ENCODE data around the gene HSBP1.

HSBP1 gene

GRCh38 chr16:83803811-83804210 lies 4.0 kb upstream of the HSBP1 start:
- no peaks in the 10 kb centered on the region for H3K27me3 ChIP-seq (ENCODE audit: insufficient read depth, low read length)
- H3K79me2 ChIP-seq (ENCODE audit: control insufficient read depth, insufficient read depth, low read length, unreplicated experiment): peaks cover 7% of the 10 kb centered on the region
- no peak overlapping the region for H2AFZ ChIP-seq (ENCODE audit: low read length, unreplicated experiment)
- no peak overlapping the region for H3K27ac ChIP-seq (ENCODE audit: low read depth, low read length)
- no peaks in the 10 kb centered on the region for H3K4me1 ChIP-seq (ENCODE audit: control insufficient read depth, insufficient read depth, low read length, unreplicated experiment)
- no peak overlapping the region for H3K4me3 ChIP-seq (ENCODE audit: low read depth, low read length)
- no peaks in the 10 kb centered on the region for H3K36me3 ChIP-seq (ENCODE audit: insufficient read depth, low read length)

- no peak overlapping the region for H3K4me3 ChIP-seq (ENCODE audit: low read depth, low read length)
- no peaks in the 10 kb centered on the region for H3K27me3 ChIP-seq (ENCODE audit: insufficient read depth, low read length)
- H3K27ac ChIP-seq (ENCODE audit: low read depth, low read length): no peak overlapping the region
- no peaks in the 10 kb centered on the region for H3K36me3 ChIP-seq (ENCODE audit: insufficient read depth, low read length)
- H3K79me2 ChIP-seq (ENCODE audit: control insufficient read depth, insufficient read depth, low read length, unreplicated experiment): peaks cover 11% of the 10 kb centered on the region
- H2AFZ ChIP-seq (ENCODE audit: low read length, unreplicated experiment): no peak overlapping the region
- H3K4me1 ChIP-seq (ENCODE audit: control insufficient read depth, insufficient read depth, low read length, unreplicated experiment): no peaks in the 10 kb centered on the region
Measured at GRCh38 chr16:83804366-83804765, 3.4 kb upstream of the HSBP1 start.

- no peaks in the 10 kb centered on the region for H3K27me3 ChIP-seq (ENCODE audit: insufficient read depth, low read length)
- no peak overlapping the region for H3K27ac ChIP-seq (ENCODE audit: low read depth, low read length)
- H3K4me3 ChIP-seq (ENCODE audit: low read depth, low read length): no peak overlapping the region
- H3K79me2 ChIP-seq (ENCODE audit: control insufficient read depth, insufficient read depth, low read length, unreplicated experiment): peaks cover 22% of the 10 kb centered on the region
- H3K36me3 ChIP-seq (ENCODE audit: insufficient read depth, low read length): peaks cover 3% of the 10 kb centered on the region; the same call in 1 of the 2 replicates
- H3K4me1 ChIP-seq (ENCODE audit: control insufficient read depth, insufficient read depth, low read length, unreplicated experiment): peaks cover 10% of the 10 kb centered on the region
- H2AFZ ChIP-seq (ENCODE audit: low read length, unreplicated experiment): no peak overlapping the region
Measured at GRCh38 chr16:83806036-83806435, 1.7 kb upstream of the HSBP1 start.

GRCh38 chr16:83806731-83807130 lies 1.0 kb upstream of the HSBP1 start:
- Histone ChIP-seq H3K4me3 (ENCODE audit: low read depth, low read length) (no peak overlapping the region), H2AFZ (ENCODE audit: low read length, unreplicated experiment) (no peak overlapping the region), H3K4me1 (ENCODE audit: control insufficient read depth, insufficient read depth, low read length, unreplicated experiment) (peaks cover 14% of the 10 kb centered on the region), H3K79me2 (ENCODE audit: control insufficient read depth, insufficient read depth, low read length, unreplicated experiment) (peaks cover 26% of the 10 kb centered on the region), H3K27ac (ENCODE audit: low read depth, low read length) (no peak overlapping the region), H3K36me3 (ENCODE audit: insufficient read depth, low read length) (peaks cover 10% of the 10 kb centered on the region), H3K27me3 (ENCODE audit: insufficient read depth, low read length) (no peaks in the 10 kb centered on the region)

- Histone ChIP-seq H3K27me3 (ENCODE audit: insufficient read depth, low read length) (no peaks in the 10 kb centered on the region), H3K79me2 (ENCODE audit: control insufficient read depth, insufficient read depth, low read length, unreplicated experiment) (peaks cover 31% of the 10 kb centered on the region), H2AFZ (ENCODE audit: low read length, unreplicated experiment) (peak overlapping the region; percentile 44), H3K27ac (ENCODE audit: low read depth, low read length) (no peak overlapping the region), H3K4me1 (ENCODE audit: control insufficient read depth, insufficient read depth, low read length, unreplicated experiment) (peaks cover 14% of the 10 kb centered on the region), H3K4me3 (ENCODE audit: low read depth, low read length) (peak overlapping the region; percentile 83), H3K36me3 (ENCODE audit: insufficient read depth, low read length) (peaks cover 16% of the 10 kb centered on the region)
Measured at GRCh38 chr16:83807327-83807709, 460 bp upstream of the HSBP1 start.

- Histone ChIP-seq H3K4me1 (ENCODE audit: control insufficient read depth, insufficient read depth, low read length, unreplicated experiment) (peaks cover 17% of the 10 kb centered on the region), H2AFZ (ENCODE audit: low read length, unreplicated experiment) (peak overlapping the region; percentile 86), H3K27ac (ENCODE audit: low read depth, low read length) (peak overlapping the region; percentile 2; the same call in 1 of the 2 replicates), H3K36me3 (ENCODE audit: insufficient read depth, low read length) (peaks cover 22% of the 10 kb centered on the region), H3K27me3 (ENCODE audit: insufficient read depth, low read length) (no peaks in the 10 kb centered on the region), H3K4me3 (ENCODE audit: low read depth, low read length) (peak overlapping the region; percentile 83), H3K79me2 (ENCODE audit: control insufficient read depth, insufficient read depth, low read length, unreplicated experiment) (peaks cover 32% of the 10 kb centered on the region)
Measured at GRCh38 chr16:83808573-83809014, 816 bp downstream of the HSBP1 start.

- Histone ChIP-seq H2AFZ (ENCODE audit: low read length, unreplicated experiment) (no peak overlapping the region), H3K36me3 (ENCODE audit: insufficient read depth, low read length) (peaks cover 22% of the 10 kb centered on the region), H3K4me1 (ENCODE audit: control insufficient read depth, insufficient read depth, low read length, unreplicated experiment) (peaks cover 22% of the 10 kb centered on the region), H3K79me2 (ENCODE audit: control insufficient read depth, insufficient read depth, low read length, unreplicated experiment) (peaks cover 32% of the 10 kb centered on the region), H3K4me3 (ENCODE audit: low read depth, low read length) (peak overlapping the region; percentile 83), H3K27me3 (ENCODE audit: insufficient read depth, low read length) (no peaks in the 10 kb centered on the region), H3K27ac (ENCODE audit: low read depth, low read length) (no peak overlapping the region)
Measured at GRCh38 chr16:83809092-83809491, 1.3 kb downstream of the HSBP1 start.

GRCh38 chr16:83810901-83811300 lies 3.1 kb downstream of the HSBP1 start:
- peak overlapping the region; percentile 33; the same call in 1 of the 2 replicates for H3K4me3 ChIP-seq (ENCODE audit: low read depth, low read length)
- no peak overlapping the region for H2AFZ ChIP-seq (ENCODE audit: low read length, unreplicated experiment)
- no peaks in the 10 kb centered on the region for H3K27me3 ChIP-seq (ENCODE audit: insufficient read depth, low read length)
- peaks cover 27% of the 10 kb centered on the region for H3K4me1 ChIP-seq (ENCODE audit: control insufficient read depth, insufficient read depth, low read length, unreplicated experiment)
- peaks cover 22% of the 10 kb centered on the region for H3K36me3 ChIP-seq (ENCODE audit: insufficient read depth, low read length)
- peaks cover 32% of the 10 kb centered on the region for H3K79me2 ChIP-seq (ENCODE audit: control insufficient read depth, insufficient read depth, low read length, unreplicated experiment)
- H3K27ac ChIP-seq (ENCODE audit: low read depth, low read length): peak overlapping the region; percentile 83

- H3K36me3 ChIP-seq (ENCODE audit: insufficient read depth, low read length): peaks cover 22% of the 10 kb centered on the region
- H3K27ac ChIP-seq (ENCODE audit: low read depth, low read length): no peak overlapping the region; the same call in 1 of the 2 replicates
- peaks cover 27% of the 10 kb centered on the region for H3K4me1 ChIP-seq (ENCODE audit: control insufficient read depth, insufficient read depth, low read length, unreplicated experiment)
- H3K4me3 ChIP-seq (ENCODE audit: low read depth, low read length): no peak overlapping the region
- H3K79me2 ChIP-seq (ENCODE audit: control insufficient read depth, insufficient read depth, low read length, unreplicated experiment): peaks cover 22% of the 10 kb centered on the region
- no peak overlapping the region for H2AFZ ChIP-seq (ENCODE audit: low read length, unreplicated experiment)
- peaks cover 27% of the 10 kb centered on the region for H3K27me3 ChIP-seq (ENCODE audit: insufficient read depth, low read length)
Measured at GRCh38 chr16:83813823-83814658, 6.3 kb downstream of the HSBP1 start.

- no peak overlapping the region for H3K27ac ChIP-seq (ENCODE audit: low read depth, low read length)
- H3K4me3 ChIP-seq (ENCODE audit: low read depth, low read length): no peak overlapping the region
- H3K27me3 ChIP-seq (ENCODE audit: insufficient read depth, low read length): peaks cover 30% of the 10 kb centered on the region
- H3K4me1 ChIP-seq (ENCODE audit: control insufficient read depth, insufficient read depth, low read length, unreplicated experiment): peaks cover 26% of the 10 kb centered on the region
- peaks cover 19% of the 10 kb centered on the region for H3K79me2 ChIP-seq (ENCODE audit: control insufficient read depth, insufficient read depth, low read length, unreplicated experiment)
- H2AFZ ChIP-seq (ENCODE audit: low read length, unreplicated experiment): no peak overlapping the region
- H3K36me3 ChIP-seq (ENCODE audit: insufficient read depth, low read length): peaks cover 22% of the 10 kb centered on the region
Measured at GRCh38 chr16:83814659-83814985, 6.8 kb downstream of the HSBP1 start.

GRCh38 chr16:83817022-83817421 lies 9.2 kb downstream of the HSBP1 start:
- Histone ChIP-seq H3K79me2 (ENCODE audit: control insufficient read depth, insufficient read depth, low read length, unreplicated experiment) (peaks cover 3% of the 10 kb centered on the region), H3K27ac (ENCODE audit: low read depth, low read length) (no peak overlapping the region), H3K4me3 (ENCODE audit: low read depth, low read length) (no peak overlapping the region), H3K36me3 (ENCODE audit: insufficient read depth, low read length) (peaks cover 9% of the 10 kb centered on the region), H3K27me3 (ENCODE audit: insufficient read depth, low read length) (peaks cover 35% of the 10 kb centered on the region), H2AFZ (ENCODE audit: low read length, unreplicated experiment) (no peak overlapping the region), H3K4me1 (ENCODE audit: control insufficient read depth, insufficient read depth, low read length, unreplicated experiment) (peaks cover 12% of the 10 kb centered on the region)

All from ACC112 (cell line).